ENCODE data around the gene AKAP12.
A peak's percentile ranks its signal among the peaks of the same experiment; 100 is the strongest.

The AKAP12 gene

GRCh38 chr6:151236668-151237401 is 2.9 kb upstream of the AKAP12 start:
- DNase-seq (ENCODE audit: low read depth in 4 of 4, low spot score in 1 of 4) = no peak

- peak in 1 of 4 experiments; percentile 49 for DNase-seq (ENCODE audit: low read depth in 4 of 4, low spot score in 1 of 4)
These were observed 394 bp downstream of the AKAP12 start for GRCh38 chr6:151240036-151240685.

- peak in 1 of 4 experiments; percentile 2 for DNase-seq (ENCODE audit: low read depth in 4 of 4, low spot score in 1 of 4)
These were observed 1.2 kb downstream of the AKAP12 start for GRCh38 chr6:151240791-151241642.

DNA sequence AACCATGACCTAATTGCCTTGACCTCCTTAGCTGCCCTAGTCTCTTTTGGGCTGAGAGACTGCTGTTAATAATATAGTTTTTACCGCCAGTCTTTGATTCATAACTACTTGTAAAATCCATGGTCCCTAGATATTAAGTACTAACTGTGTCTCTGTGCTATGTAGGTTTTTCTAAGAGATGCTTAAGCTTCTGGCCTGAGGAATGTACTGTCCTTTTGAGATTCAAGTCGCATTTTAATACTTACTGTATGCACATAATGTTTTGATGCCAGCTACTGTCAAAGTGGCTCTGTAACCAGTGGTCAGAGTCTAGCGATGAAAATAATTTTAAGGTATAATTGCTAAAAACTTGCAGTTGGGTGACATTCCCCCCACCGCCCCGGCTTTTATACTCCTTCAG is 2.1 kb downstream of the AKAP12 start:
- DNase-seq (ENCODE audit: low read depth in 4 of 4, low spot score in 1 of 4) = no peak

GRCh38 chr6:151242420-151242861 is 2.7 kb downstream of the AKAP12 start:
- DNase-seq (ENCODE audit: low read depth in 4 of 4, low spot score in 1 of 4) = no peak

GRCh38 chr6:151243481-151243880 is 3.7 kb downstream of the AKAP12 start:
- DNase-seq (ENCODE audit: low read depth in 4 of 4, low spot score in 1 of 4) = no peak

GRCh38 chr6:151247490-151247889 is 7.7 kb downstream of the AKAP12 start:
- no peak for DNase-seq (ENCODE audit: low read depth in 4 of 4, low spot score in 1 of 4)

- DNase-seq (ENCODE audit: low read depth in 4 of 4, low spot score in 1 of 4) = no peak
These were observed 8.5 kb downstream of the AKAP12 start for GRCh38 chr6:151248295-151248694.

DNA sequence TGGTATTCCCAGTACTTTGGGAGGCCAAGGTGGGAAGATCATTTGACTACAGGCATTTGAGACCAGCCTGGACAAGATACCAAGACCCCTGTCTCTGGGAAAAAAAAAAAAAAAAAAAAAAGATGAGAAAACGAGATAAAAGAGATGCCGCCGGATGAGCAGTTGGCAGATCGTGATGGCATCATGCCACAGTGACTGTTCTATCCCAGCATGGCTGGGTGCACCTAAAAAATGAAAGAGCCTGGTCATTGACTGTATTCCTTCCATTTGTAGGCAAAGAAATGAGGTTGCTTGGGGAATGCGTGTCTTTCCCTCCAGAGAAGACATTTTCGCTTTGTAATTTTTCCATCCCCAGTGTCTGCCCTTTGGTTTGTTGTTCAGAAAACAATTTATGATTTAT is 12.9 kb downstream of the AKAP12 start:
- no peak for DNase-seq (ENCODE audit: low read depth in 4 of 4, low spot score in 1 of 4)

GRCh38 chr6:151254451-151255081 is 14.8 kb downstream of the AKAP12 start:
- DNase-seq (ENCODE audit: low read depth in 4 of 4, low spot score in 1 of 4) = no peak

- DNase-seq (ENCODE audit: low read depth in 4 of 4, low spot score in 1 of 4) = no peak
These were observed 16.0 kb downstream of the AKAP12 start for GRCh38 chr6:151255811-151256210.

GRCh38 chr6:151257985-151258445 is 18.2 kb downstream of the AKAP12 start:
- no peak for DNase-seq (ENCODE audit: low read depth in 4 of 4, low spot score in 1 of 4)

DNA sequence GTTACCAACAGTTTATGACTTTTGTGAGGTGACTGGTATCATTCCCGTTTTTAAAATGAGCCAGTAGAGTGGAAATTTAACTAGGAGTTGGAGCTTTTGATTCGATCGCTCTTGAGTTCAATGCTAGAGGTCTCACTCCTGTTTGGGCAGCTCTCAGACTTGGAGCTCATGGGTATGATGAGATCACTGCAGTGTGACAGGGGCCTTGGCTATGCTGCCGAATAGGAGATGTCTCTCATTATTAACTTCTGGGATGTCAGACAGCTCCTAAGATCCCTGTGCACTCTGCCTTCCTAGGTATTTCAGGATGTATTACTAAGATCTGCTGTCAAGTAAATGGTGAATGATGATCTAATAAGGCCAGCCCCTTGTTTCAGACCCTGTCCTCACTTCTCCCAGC is 20.4 kb downstream of the AKAP12 start:
- DNase-seq (ENCODE audit: low read depth in 4 of 4, low spot score in 1 of 4) = no peak

DNA sequence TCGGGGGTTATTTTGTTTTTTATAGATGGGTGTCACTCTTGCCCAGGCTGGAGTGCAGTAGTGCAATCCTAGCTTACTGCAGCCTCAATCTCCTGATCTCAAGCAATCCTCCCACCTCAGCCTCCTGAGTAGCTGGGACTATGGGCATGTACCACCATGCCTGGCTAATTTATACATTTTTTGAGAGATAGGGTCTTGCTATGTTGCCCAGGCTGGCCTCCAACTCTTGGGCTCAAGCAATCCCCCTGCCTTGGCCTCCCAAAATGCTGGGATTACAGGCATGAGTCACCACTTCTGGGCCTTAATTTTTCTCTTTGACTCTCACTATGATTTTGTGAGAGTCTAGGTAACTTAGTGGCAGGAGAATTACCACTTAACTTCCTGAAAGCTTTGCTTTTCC is 23.3 kb downstream of the AKAP12 start:
- DNase-seq (ENCODE audit: low read depth in 4 of 4, low spot score in 1 of 4) = no peak

DNA sequence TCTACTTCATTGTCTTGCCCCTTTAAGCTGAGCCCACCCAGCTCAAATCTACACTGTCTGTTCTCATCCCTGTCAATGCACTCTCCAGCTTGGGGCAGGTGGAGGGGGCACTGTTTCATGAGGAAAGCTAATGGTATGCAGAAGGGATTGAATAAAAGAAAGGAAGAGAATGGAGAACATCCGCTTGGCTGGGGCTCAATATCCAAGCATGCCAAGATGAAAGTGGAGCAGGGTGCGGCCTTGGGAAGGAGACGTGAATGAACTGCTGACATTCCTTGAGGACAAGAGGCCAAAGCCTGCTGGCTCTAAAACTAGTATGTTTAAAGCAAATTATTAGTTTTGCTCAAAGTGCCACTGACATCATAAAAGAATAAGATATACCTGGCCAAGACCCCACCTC is 24.2 kb downstream of the AKAP12 start:
- no peak for DNase-seq (ENCODE audit: low read depth in 4 of 4, low spot score in 1 of 4)

DNA sequence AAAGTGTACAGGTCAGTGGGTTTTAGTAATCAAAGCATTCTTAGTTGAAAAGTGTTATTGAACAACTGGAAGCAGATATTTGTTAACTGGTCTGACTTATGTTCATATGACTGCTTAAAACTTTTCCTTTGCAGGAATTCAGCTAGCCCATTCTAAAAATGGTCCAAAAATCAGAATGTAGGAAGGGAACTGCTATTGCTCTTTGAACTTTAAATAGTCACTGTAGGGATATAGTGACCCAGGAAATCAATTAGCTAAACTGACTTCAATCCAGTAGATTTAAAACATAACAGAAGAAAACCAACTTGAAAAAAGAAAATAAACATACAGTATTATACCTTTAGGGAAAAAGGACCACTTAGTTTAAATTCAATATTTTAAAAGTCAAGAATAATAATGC is 25.5 kb downstream of the AKAP12 start:
- no peak for DNase-seq (ENCODE audit: low read depth in 4 of 4, low spot score in 1 of 4)

DNA sequence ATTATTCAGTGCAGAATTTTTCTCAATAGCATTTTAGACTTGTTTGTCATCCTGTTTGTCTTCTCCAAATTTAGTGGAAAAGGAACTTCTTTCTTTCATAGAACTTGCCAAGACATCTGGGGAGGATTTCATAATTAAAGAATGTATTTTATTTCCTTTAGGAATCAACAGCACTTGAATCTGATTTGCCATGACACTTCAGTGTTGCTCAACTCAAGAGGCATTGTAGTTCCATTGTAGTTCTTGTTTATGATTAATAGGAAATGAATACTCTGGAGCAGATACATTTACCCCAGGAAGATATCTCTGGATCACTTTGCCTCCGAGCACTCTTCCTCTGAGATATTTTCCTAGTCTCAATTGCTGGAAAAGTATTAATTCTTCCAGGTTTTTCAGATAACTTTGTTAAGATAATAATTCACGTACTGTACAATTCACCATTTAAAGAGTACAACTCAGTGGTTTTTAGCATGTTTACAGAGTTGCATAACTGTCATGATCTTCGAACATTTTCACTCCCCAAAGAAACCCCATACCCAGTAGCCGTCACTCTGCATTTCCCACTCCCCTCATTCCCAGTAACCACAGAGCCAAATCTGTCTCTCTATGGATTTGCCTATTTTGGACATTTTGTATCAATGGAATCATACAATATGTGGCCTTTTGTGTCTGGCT is 29.7 kb downstream of the AKAP12 start:
- no peak for DNase-seq (ENCODE audit: low read depth in 4 of 4, low spot score in 1 of 4)

DNA sequence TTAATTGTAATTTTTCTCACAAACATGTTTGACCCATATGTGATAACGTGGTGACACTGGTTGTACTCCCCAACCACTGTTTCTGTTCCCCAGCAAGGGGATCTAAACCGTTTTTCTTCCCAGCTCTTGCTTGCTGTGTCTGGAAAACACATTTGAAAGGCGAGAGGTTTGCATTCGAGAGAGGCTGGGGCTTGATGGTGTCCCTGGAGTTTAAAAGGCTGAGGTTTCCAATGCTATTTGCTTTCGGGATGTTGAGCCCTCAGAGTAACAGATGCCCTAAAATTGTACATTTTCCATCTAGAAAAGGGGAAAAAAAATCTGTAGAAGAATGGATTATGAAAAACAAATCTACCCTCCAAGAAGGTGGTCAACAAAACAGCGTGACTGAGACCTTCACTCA is 35.4 kb downstream of the AKAP12 start:
- DNase-seq (ENCODE audit: low read depth in 4 of 4, low spot score in 1 of 4) = no peak

- DNase-seq (ENCODE audit: low read depth in 4 of 4, low spot score in 1 of 4) = no peak
These were observed 35.8 kb downstream of the AKAP12 start for GRCh38 chr6:151275566-151275965.

- DNase-seq (ENCODE audit: low read depth in 4 of 4, low spot score in 1 of 4) = no peak
These were observed 36.5 kb downstream of the AKAP12 start for GRCh38 chr6:151276112-151276740.
